Stimulated activated CD4-positive, alpha-beta T cell treated with anti-CD3 and anti-CD28 coated beads, Interleukin-1b, Interleukin-23, amount 100 ng/mL, for 48 hours (primary cell): ENCODE data around the gene KIF1A.
"Not testable (repeated sequence)": the region's sequence is repeated elsewhere in the genome, so short reads cannot be mapped to it uniquely, and the experiment has no call there.

Experiments
- DNase-seq: peaks from one replicate; pipeline ENCODE4 v3.0.0-alpha.2; 2020

Gene KIF1A

DNA sequence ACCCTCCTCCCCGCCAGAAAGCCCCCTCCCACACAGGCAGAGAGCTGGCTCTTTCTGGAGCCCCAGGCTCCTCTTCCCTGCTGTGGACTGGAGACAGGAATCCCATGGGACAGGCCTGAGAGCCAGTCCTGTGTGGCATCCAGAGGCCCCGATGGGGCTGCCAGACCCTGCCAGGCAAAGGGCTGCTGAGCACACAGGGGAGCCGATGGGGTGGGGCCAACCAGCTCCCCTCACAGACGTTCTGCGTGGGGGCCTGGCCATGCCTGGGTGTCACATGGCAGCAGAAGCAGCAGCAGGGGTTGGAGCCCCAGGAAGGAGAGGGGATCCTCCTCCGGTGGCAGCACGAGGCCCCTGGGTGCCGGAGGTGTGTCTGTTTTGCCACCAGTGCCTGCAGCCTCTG lies 120.2 kb downstream of the KIF1A start:
- DNase-seq: not testable (repeated sequence)

DNA sequence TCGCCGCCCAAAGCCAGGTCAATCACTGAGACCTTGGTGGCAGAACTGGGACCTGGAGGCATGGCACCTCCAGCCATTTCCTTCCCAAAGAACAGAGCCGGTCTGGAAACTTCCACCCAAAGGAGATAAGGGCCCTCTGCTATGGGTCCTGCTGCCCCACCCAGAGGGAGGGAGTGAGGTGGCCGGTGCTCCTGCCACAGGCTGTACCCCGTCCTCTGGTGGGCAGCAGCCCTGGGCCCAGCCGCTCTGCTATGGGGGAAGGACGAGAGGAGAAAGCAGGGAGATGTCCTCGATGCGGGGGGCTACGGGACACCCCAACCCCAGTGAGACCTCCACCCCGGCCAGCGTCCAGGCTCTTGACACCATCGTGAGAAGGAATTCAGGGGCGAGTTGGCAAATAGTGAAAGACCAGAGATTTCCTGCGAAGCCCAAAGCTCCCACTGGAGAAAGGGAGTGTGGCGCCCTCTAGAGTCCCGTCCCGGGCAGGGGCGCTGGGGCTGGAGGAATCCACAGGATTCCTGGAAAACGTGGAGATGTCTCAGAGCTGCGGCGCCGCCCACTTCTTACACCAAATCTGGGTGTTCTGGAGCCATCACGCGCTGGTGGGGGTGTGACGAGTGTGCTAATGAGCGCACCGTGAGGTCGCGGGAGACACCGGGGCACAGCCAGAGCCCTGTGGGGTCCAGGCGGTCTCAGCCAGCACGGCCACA lies 121.0 kb downstream of the KIF1A start:
- not testable (repeated sequence) for DNase-seq

DNA sequence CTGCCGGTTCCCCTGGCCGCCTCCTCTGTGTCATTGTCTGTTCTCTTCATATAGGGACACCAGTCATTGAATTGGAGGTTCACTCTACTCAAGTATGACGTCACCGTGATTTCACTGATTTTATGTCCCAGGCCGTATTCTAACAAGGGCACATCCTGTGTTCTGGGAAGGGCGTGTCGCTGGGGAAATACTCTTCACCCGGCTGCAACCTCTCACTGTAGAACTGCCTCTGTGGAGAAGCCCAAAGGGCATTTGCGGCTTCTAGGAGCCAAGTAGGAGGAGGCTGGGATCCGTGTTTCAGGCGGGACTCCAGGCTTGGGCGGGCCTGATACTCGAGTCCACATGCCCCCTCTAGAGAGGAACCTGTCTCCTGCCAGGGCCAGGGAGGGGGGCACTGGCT lies 123.5 kb downstream of the KIF1A start:
- DNase-seq: not testable (repeated sequence)

DNA sequence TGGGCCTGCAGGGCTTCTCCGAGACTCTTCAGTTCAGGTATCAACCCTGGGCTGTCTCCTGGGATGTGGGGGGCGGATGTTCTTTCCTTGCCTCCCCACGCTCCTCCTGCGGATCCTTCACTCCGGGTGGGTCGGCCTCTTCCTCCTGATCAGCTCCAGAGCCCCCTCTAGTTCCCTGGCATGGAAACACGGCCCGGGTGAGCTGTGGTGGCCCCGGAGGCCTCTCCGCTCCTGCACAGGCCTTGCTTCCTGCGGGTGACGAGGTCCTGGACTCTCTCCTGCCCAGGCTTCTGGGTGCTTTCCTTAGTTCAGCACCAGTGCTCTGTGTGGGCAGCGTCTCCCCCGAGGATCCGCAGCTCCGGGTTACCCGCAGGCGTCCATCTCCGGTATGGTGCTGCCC lies 124.4 kb downstream of the KIF1A start:
- DNase-seq: not testable (repeated sequence)

DNA sequence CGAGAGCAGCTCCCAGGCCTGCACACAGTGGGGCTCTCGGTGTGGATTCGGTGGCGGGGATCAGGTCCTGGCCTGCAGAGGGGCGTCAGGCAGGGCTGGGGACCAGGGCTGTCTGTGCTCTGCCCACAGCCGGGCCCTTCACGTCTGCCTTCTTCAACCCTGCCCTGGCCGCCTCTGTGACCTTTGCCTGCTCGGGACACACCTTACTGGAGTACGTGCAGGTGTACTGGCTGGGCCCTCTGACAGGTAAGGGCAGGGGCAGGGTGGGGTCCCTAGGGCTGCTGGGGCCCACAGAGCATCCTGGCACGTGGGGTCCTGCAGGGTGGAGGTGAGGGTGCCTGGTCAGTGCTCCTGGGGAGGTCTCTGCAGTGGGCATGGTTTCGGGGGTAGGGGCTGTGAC lies 125.7 kb downstream of the KIF1A start:
- DNase-seq: not testable (repeated sequence)

DNA sequence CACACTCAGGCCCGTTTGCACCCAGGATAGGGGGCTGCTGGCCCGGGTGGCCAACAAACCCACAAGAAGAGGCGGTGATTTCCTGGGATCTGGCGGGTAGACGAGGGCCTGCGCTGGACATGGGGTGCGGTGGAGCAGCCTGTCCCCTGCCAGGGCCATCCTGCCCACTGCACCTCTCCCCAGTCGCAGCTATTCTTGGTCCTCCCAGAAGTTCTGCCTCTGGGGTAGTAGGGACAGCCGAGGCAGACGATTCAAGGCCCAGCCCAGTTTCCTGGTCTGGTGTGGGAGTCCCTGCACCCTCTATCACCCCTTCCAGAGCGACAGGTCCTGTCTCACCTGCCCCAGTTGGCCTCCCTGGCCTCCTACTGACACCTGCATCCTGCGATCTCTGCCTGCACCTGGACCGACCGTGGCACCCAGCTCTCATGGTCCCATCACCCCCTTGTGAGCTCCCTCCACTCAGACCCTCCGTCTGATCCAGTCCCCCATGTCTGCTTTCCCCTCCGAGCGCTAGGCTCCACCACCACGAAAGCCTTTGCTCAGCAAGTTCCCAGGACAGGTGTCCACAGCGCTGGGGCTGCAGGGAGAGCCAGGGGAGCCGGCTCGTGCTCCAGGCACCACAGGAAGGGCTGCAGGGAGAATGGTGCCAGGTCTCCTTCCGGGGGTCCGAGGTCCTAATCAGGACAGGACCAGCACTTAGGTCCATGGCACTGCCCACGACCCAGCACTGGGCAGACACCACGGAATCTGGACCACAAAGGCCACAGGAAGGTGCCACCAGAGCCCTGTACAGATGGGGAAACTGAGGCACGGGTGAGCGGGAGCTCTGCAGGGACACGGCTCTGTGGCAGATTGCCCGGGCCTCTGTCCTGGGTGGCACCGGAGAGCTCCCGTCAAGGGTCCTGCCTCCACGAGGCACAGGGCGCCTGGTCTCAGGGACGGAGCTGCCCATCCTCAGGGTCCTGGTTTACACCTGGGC lies 127.1 kb downstream of the KIF1A start:
- not testable (repeated sequence) for DNase-seq

DNA sequence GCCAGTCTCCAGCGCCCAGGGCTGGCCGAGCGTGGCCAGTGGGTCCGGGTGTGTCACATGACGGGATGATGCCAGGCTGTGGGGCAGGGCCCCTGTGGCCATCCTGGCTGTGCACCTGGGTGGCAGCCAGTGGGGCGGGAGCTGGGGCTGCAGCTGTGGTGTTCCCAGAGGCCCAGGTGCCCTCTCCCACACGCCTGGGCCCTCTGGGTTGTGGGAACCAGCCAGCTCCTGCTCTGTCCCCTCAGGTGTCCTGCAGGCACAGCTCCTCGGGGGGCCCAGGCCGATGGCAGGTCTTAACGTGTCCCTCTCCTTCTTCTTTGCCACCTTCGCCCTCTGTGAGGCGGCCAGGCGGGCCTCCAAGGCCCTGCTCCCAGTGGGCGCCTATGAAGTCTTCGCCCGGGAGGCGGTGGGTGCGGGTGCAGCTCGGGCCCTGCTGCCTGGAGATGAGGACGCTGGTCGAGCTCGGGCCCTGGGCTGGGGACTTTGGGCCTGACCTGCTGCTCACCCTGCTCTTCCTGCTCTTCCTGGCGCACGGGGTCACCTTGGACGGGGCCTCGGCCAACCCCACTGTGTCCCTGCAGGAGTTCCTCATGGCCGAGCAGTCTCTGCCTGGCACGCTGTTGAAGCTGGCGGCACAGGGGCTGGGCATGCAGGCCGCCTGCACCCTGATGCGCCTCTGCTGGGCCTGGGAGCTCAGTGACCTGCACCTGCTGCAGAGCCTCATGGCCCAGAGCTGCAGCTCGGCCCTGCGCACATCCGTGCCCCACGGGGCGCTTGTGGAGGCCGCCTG lies 128.2 kb downstream of the KIF1A start, which contains the start of gene AQP12A:
AQP12A (plus strand) TSS at position 236 of the 790 bp plus-strand sequence; CDS start at position 284, 48 bp downstream.
- DNase-seq: not testable (repeated sequence)

DNA sequence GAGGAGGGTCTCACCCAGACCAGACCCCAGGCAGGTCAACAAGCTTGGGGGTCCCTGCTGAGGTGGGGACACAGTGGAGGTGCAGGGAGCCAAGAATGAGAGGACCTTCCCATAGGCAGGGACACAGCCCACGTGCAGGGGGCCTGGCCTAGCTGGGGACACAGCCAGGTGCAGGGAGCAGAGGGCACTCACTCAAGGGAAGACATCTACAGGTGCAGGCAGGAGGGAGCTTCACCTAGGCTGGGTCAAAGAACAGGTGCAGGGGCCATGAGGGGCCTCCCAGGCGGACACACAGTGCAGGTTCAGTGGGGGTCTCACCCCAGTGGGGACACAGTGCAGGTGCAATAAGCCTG lies 129.0 kb downstream of the KIF1A start:
- not testable (repeated sequence) for DNase-seq

DNA sequence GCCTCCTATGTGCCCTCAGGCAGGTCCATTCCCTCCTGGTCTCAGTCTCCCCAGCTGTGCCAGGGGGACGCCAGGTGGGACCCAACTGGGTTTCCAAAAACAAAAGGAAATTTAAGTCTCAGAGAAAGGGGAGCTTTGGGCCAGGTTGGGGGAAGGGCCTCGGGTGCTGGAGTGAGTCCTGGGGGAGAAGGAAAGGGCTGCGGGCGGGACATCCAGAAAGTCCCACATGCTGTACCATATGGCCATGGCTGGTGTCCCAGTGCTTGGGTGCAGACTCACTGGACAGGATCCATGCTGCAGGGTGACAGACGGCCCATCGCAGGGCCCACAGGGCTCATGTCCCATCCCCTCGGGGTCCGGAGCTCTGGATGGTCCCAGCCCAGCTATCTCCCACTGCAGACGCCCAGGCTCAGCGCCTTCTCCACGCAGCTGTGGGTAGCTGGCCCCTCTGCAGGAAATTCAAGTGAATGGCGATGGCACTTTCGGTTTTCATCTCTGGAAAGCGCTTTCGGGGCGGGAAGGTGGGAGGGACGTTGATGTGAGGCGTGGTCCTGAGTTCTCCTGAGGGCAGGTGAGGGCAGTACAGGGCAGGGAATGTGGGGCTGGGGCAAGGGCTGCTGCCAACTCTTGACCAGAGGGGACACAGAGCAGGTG lies 129.5 kb downstream of the KIF1A start:
- DNase-seq: not testable (repeated sequence)

DNA sequence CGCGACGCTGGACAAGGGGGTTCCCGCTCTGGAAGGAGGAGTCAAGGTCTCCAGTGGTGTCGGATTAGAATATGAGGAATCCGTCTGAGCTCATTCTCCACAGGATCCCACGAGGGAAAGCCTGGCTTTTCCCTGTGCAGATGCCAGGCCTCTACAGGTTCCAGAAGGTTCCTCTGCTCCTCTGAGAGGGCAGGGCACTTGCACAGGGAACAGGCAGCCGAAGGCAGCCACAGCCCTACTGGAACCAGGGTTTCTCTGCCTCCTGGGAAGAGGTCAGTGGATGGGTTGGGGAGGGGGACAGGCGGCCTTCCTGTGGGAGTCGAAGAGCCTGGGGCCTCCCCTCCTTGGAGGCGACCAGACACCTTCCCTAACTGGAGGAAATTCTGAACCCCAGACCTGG lies 130.0 kb downstream of the KIF1A start:
- no peak for DNase-seq

DNA sequence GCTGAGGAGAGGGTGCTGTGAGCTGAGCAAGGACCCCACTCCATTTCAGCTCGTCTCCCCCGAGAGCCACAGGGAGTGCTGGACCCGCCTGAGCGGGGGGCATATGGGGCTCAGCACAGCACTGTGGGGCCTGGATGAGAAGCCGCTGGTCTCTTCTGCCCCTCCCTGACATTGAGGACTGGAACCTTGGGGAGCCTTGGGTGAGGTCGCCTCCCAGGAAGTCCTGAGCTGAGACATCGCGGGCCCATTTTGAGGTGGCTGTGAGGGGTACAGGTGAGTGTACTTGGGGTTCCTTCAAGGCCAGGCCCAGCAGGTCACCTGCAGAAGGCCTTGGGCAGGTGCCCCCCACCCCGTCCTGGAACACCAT lies 131.5 kb downstream of the KIF1A start:
- DNase-seq: no peak

DNA sequence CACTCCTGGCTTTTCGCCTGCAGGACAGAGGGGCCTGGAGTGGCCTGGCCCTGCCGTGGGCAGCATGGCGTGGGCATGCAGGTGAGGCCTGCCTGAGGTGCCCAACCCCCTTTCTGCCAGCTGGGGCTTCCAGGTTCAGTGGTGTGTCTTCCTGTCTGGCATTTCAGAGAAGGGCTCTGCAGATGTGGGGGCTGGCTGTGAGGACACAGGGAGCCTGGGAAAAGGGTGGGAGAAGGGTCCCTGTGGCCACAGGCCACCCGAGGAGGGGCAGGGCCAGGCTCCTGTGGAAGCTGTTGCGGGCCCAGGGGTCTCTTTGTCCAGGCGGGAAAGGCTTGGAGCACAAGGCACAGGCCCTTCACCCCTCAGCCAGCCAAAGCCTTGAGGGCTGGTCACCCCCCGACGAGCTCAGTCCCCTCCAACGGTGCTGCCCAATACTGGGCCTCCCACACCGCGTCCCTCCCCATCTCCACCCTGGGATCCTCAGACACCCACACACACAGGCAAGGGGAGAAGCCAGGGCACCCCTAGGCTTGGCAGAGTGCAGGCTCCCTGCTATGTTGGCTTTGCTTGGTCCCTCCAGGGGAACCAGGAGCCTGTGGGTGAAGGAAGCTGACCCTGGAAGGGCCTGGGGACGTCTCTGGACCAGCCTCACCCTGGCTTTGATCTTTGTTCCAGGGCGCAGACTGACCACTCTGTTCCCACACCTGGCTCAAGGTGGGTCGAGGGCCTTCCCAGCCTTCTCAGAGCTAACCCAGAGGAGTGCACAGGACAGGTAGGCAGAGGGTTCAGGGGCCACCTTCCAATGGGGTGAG lies 132.1 kb downstream of the KIF1A start:
- no peak for DNase-seq

DNA sequence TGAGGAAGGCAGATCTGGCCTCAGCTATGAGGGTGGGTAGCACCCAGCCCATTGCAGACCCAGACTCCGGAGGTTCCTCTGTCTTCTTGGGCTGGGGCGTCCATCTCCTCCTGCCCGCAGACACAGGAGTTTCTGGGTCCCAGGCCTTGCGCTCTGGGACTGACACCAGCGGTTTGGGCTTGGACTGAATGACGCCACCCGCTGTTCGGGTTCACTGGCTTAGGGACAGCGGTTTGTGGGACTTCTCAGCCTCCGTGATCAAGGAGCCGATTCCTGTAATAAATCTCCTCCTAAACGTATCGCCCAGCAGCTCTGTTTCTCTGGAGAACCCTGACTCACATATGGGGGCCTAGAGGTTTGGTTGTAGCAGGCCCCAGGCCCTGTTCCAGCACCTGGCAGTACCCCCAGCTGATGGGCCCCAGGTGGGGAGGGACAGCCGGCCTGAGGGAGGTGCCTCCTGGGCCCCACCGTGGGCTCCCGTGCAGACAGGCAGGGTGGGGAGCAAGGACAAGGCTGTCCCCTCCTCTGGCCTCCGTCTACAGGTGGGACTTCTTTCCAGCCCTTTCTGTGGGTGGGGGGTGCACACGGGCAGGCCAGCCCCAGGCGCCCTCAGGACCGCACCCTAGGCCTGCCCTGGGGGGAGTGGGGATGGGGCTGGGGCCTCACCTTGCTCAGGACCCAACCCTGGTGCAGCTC lies 132.8 kb downstream of the KIF1A start:
- no peak for DNase-seq

DNA sequence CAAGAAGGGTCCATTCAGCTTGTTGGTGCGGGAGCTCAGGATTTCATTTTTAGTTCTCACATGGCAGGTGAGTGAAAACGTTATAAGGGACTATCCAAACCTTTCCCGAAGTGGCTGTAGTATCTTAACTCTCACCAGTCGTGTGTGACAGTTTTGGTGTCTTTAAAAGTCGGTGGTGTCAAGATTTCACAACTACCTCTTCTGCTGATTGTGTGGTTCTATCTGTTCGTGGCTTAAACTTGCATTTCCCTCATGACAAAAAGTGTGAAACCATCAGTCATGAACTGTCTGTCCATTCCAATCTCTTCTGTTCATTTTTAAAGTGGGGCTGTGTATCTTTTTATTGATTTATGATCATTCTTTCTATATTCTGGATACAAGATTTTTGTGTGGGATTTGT lies 133.6 kb downstream of the KIF1A start:
- DNase-seq: no peak

DNA sequence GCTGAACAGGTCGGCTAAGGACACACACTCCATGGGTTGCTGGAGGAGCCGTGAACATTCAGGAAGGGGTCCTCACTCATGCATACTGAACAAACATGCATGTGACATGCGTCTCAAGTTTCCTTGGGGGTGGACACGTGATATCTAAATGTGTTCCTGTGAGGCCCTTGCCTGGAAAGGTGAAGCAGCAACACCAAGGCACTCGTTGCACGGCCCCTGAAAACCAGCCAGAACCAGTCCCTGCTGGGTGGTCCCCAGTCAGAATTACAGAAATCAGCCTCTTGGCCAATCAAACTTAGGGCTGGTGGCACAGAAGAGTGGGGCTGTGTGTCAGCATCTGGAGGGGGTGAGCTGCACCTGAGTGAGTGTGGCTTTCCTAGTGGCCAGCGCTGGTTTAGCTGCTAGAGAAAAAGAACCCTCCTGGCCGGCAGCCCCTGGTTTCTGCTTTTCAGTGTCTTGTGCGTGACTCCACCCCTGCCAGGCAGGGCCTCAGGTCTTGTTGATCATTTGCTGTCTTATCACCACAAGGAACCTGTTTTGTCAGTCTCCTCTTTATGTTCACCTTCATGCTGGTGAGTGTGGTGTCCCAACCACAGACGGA lies 134.1 kb downstream of the KIF1A start:
- no peak for DNase-seq

DNA sequence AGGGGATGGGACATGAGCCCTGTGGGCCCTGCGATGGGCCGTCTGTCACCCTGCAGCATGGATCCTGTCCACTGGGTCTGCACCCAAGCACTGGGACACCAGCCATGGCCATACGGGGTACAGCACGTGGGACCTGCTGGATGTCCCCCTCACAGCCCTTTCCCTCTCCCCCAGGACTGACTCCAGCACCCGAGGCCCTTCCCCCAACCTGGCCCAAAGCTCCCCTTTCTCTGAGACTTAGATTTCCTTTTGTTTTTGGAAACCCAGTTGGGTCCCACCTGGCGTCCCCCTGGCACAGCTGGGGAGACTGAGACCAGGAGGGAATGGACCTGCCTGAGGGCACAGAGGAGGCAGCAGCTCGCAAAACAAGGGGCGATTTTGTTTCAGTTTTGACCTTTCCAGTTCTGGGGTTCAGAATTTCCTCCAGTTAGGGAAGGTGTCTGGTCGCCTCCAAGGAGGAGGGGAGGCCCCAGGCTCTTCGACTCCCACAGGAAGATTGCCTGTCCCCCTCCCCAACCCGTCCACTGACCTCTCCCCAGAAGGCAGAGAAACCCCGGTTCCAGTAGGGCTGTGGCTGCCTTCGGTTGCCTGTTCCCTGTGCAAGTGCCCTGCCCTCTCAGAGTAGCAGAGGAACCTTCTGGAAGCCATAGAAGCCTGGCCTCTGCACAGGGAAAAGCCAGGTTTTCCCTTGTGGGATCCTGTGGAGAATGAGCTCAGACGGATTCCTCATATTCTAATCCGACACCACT lies 135.9 kb downstream of the KIF1A start:
- not testable (repeated sequence) for DNase-seq

DNA sequence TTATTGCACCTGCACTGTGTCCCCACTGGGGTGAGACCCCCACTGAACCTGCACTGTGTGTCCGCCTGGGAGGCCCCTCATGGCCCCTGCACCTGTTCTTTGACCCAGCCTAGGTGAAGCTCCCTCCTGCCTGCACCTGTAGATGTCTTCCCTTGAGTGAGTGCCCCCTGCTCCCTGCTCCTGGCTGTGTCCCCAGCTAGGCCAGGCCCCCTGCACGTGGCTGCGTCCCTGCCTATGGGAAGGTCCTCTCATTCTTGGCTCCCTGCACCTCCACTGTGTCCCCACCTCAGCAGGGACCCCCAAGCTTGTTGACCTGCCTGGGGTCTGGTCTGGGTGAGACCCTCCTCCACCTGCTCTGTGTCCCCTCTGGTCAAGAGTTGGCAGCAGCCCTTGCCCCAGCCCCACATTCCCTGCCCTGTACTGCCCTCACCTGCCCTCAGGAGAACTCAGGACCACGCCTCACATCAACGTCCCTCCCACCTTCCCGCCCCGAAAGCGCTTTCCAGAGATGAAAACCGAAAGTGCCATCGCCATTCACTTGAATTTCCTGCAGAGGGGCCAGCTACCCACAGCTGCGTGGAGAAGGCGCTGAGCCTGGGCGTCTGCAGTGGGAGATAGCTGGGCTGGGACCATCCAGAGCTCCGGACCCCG lies 136.6 kb downstream of the KIF1A start:
- not testable (repeated sequence) for DNase-seq

DNA sequence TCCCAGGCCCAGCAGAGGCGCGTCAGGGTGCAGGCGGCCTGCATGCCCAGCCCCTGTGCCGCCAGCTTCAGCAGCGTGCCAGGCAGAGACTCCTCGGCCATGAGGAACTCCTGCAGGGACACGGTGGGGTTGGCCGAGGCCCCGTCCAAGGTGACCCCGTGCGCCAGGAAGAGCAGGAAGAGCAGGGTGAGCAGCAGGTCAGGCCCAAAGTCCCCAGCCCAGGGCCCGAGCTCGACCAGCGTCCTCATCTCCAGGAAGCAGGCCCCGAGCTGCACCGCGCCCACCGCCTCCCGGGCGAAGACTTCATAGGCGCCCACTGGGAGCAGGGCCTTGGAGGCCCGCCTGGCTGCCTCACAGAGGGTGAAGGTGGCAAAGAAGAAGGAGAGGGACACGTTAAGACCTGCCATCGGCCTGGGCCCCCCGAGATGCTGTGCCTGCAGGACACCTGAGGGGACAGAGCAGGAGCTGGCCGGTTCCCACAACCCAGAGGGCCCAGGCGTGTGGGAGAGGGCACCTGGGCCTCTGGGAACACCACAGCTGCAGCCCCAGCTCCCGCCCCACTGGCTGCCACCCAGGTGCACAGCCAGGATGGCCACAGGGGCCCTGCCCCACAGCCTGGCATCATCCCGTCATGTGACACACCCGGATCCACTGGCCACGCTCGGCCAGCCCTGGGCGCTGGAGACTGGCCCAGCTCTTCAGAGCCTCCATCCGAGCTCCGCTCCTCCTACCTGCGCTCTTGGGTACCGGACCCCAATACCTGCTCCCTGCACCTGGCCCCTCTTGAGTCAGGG lies 137.4 kb downstream of the KIF1A start, which contains the start of gene AQP12B:
AQP12B (minus strand) TSS at position 455 of the 794 bp plus-strand sequence; CDS start at position 407, 48 bp downstream.
- DNase-seq: not testable (repeated sequence)
